Epithelial cell of proximal tubule (primary cell): Measurements from ENCODE around the gene COL2A1. TPM values are rescaled to one million over a fixed set of nuclear protein-coding genes. Genes with fewer than 3 reads are reported as not detected.

Experiments
- DNase-seq: peaks from one replicate; pipeline ENCODE4 v3.0.0-alpha.2; 2011; ENCODE audit warnings: low read depth
- H3K4me3 ChIP-seq: 2 replicates; pipeline ENCODE4 v1.5.1; 2011; ENCODE audit warnings: low read depth, mild to moderate bottlenecking, low read length
- total RNA-seq: library from RNA; depleted of rRNA; stranded (reverse); fragments of >200 nt; gene quantifications from 2 replicates; pipeline ENCODE4 v1.2.3, GENCODE V29; 2015
- TF ChIP-seq, protein P1 (sequence below): conservative IDR thresholded peaks from 2 replicates; pipeline ENCODE4 v1.5.1; 2012; ENCODE audit warnings: low read depth, mild to moderate bottlenecking, low read length

The COL2A1 gene
- total RNA-seq, 1 donor from 2014 or later: 0.69 TPM

DNA sequence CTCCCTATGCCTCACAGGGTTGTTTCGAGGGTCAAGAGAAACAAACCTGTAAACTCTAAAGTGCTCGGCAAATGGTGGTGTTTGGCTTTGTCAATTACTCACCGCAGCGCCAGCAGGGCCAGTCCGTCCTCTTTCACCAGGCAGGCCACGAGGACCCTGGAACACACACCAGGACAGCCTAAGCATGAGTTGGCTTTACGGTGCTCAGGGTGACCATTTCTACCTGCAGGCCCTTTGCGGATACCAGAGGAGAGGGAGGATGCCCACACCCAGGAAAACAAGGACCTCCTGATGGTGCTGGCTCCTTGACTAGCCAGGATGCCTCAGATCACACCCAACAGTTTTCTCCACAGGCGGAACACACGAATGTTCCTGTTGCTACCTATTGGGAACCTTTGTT, 11.5 kb downstream of the COL2A1 start:
- H3K4me3 ChIP-seq: no peak overlapping the region
- no peak for DNase-seq
- TF ChIP-seq, protein P1, sequence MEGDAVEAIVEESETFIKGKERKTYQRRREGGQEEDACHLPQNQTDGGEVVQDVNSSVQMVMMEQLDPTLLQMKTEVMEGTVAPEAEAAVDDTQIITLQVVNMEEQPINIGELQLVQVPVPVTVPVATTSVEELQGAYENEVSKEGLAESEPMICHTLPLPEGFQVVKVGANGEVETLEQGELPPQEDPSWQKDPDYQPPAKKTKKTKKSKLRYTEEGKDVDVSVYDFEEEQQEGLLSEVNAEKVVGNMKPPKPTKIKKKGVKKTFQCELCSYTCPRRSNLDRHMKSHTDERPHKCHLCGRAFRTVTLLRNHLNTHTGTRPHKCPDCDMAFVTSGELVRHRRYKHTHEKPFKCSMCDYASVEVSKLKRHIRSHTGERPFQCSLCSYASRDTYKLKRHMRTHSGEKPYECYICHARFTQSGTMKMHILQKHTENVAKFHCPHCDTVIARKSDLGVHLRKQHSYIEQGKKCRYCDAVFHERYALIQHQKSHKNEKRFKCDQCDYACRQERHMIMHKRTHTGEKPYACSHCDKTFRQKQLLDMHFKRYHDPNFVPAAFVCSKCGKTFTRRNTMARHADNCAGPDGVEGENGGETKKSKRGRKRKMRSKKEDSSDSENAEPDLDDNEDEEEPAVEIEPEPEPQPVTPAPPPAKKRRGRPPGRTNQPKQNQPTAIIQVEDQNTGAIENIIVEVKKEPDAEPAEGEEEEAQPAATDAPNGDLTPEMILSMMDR: no peak

DNA sequence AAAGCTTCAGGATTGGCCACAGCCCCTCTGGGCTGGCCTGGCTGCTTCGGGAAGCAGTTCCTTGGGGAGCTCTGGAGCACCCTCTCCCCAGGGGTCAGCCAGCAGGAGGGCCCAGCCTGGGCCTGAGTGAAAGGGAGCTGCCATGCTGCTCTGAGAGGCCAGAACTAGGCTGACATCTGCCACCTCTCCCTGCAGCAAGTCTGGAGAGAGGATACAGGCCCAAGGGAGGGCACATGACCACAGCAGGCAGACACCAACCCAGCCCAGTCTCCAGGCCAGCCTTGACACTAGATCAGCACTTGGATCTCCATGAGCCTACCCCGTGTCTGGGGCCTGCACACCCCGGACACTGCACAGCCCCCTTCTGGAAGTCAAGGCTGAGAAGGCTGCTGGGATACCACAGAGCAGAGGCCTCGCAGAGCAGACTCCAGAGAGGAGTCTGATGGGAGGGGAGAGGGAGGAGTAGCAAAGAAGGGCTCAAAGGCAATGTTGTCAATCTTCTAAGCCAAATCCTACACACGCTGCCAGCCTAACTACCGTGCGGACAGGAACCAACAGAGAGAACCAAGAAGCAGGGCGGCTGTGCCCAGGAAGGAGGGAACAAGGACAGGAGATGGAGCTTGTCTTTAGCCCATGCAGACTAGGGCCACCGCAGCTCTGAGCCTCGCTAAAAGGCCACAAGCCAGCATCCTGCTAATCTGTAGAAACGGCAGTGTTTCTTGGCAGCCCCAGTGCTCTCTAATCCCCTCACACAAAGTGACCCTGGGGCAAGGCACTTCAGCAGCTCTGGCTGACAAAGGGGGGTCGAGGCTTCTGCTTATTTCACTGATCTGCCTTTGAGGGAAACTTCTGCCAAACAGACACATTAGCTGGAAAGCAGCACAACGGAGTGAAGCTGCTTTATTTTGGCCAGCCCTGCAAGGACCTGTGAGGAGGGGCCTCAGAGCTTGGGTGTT, 12.9 kb downstream of the COL2A1 start:
- TF ChIP-seq, protein P1: no peak
- DNase-seq: no peak
- H3K4me3 ChIP-seq: no peak overlapping the region

DNA sequence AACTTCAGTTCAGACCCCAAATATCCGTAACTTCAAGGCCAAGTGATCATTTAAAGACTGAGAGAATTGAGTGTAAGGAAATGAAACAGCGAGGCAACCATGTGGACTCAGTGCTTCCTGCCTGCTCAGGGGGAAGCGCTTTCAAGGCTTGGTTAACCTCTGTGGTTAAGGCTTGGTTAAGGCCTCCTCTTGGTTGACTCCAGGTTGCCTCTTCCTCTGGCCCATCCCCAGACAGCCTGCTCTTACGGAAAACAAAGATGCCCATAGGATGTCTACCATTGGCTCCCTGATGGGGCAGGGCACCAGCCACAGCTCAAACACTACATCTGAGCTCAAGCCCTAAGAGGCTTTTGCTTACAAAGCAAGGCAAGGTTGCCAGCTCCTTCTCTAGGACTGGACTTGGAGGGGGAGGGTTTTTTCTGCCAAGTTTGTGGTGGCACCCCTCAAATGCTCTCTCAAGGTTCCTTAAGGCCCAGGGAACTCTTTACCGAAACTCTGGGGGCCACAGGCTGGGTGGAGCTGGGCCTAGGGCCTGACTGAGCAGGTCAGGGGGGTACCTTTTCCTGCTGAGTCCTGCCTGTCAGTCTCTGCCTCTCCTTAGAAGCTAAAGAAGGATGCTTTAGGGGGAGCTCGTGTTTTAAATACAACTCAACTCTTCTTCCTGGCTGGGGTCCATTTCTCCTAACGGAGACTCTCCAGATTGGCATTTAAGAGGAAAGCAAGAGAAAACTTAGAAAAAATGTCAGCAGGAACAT, 13.7 kb downstream of the COL2A1 start:
- TF ChIP-seq, protein P1: no peak
- DNase-seq: no peak
- H3K4me3 ChIP-seq: no peak overlapping the region

DNA sequence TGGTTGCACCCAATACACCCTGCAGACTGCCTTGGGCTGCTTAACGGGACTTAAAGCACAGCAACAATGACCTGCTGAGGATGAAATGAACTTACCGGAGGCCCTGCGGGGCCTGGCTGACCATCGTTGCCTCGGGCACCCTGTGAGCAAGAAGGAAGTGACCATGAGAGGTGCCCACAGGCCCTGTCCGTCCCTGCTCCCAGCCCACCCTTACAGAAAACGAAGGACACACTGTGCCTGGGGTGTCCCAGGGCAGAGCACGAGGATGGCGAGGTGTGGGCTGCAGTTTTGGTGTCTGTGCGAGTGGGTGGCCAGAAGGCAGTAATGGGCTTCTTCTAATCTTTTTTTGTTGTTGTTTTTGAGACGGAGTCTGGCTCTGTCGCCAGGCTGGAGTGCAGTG, 14.6 kb downstream of the COL2A1 start:
- TF ChIP-seq, protein P1: no peak
- no peak for DNase-seq

DNA sequence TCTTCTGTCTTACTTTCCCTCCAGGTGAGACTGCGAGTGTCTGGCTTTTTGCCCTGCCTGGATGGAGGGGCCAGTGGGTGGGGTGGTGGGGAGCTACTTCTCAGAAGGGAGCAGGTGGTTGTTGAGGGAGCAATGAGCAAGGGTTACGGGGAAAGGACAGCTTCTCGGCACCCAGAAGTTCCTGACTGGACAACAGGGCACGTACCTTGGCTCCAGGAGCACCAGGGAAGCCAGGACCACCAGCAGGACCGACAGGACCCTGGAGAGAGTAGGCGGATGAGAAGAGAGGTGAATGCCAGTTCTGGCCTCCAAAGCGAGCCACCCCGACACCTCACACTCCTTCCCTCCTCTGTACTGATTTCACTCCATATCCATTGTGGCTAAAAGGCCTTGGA, 15.3 kb downstream of the COL2A1 start:
- TF ChIP-seq, protein P1: no peak
- DNase-seq: no peak
- no peak overlapping the region for H3K4me3 ChIP-seq

More for the DNA sequence above, 14.6 kb downstream of the COL2A1 start:
- H3K4me3 ChIP-seq: no peak overlapping the region

DNA sequence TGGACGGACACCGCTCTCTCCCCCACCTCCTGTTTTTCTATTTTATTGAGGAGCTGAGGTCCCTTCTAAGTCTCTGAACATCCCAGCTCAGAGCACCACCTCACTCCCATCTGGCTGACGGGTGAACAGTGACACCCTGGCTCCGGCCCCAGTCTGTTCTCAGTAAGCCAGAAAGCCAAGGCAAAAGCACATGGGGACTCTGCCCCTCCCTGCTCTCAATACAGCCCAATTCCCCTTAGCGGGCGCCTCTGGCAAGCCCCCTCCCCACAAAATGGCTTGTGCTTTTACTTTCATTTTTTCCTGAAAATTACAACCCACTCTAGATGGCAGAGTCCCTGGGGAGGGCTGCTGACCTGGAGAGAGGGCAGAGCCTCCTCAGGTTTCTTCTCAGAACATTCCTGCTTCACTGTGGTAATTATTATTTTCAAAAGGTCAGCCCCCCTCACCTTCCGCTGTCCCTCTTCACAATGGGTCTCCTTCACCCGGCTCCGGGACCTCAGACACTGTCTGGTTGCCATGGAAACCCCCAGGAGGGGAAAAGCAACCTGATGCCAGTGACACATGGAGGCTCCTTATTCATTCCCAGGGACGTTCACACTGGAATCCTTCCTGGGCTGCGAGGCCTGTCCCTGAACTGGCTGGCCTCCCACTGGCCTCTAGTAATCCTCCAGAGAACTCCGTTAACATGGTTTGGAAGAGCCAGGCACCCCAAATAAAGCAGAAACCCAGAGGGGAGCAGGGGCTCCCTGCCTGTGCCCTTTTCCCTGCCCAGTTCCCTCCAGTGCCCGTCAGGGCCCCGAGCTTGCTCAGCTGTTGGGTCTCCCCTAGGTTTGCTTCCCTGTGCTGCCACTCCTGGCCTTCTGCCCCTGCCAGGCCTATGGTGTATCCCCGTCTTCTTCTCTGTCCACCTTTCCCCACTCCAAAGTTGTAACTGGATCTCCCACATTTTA, 15.9 kb downstream of the COL2A1 start:
- no peak for DNase-seq
- H3K4me3 ChIP-seq: no peak overlapping the region
- TF ChIP-seq, protein P1: no peak
